ENCODE measurements around the gene ULK1.
A peak's percentile ranks its signal among the peaks of the same experiment; 100 is the strongest.

Gene ULK1

DNA sequence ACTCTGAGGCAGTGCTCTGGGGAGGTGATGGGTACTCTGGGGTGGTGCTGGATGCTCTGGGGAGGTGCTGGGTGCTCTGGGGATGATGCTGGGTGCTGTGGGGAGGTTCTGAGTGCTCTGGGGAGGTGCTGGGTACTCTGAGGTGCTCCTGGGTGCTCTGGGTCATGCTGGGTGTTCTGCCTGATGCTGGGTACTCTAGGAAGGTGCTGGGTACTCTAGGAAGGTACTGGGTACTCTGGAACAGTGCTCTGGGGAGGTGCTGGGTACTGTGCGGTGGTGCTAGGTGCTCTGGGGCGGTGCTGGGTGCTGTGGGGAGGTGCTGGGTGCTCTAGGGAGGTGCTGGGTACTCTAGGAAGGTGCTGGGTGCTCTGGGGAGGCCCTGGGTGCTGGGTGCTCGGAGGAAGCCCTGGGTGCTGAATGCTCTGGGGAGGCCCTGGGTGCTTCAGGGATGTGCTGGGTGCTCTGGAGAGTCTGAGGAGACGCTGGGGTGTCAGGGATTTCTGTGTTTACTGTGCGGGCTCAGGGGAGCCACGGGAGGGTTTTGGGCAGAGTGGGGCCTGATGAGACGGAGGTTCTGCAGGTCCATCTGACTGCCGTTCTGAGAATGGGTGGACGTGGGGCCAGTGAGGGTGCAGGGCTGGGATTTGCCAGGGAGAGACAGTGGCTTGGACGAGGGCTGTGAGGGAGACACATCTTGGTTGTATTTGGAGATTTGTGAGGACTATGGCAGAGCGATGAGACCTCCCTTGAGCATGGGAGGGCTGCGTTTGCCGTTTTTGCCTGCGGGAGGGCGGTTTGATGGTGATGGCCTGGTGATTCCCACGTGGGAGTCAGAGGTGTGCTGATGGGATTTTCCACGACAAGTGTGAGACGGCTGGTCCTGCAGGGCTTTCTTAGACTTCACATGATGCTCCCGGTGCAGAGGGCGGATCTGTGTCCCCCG is 36.2 kb upstream of the ULK1 start:
- no peaks in the 10 kb centered on the region for H3K36me3 ChIP-seq (ENCODE audit: low read depth)
- no peak for TF ChIP-seq CTCF (IDR thresholded peaks at IDR 0.05; ENCODE audit: poor library complexity, severe bottlenecking)
- ATAC-seq (ENCODE audit: low read depth) (no peak), DNase-seq (ENCODE audit: low spot score) (no peak)
- no peak overlapping the region for H3K4me3 ChIP-seq (ENCODE audit: severe bottlenecking)
- H3K9me3 ChIP-seq (ENCODE audit: severe bottlenecking), result no peaks in the 10 kb centered on the region
- H3K4me1 ChIP-seq (ENCODE audit: insufficient read depth, poor library complexity, severe bottlenecking), result peaks cover 15% of the 10 kb centered on the region
- H3K27ac ChIP-seq (ENCODE audit: poor library complexity, severe bottlenecking), result no peak overlapping the region
- H3K27me3 ChIP-seq (ENCODE audit: insufficient read depth, poor library complexity, severe bottlenecking), result no peaks in the 10 kb centered on the region

- Histone ChIP-seq H3K27me3 (ENCODE audit: insufficient read depth, poor library complexity, severe bottlenecking) (no peaks in the 10 kb centered on the region), H3K4me1 (ENCODE audit: insufficient read depth, poor library complexity, severe bottlenecking) (peaks cover 20% of the 10 kb centered on the region), H3K4me3 (ENCODE audit: severe bottlenecking) (peak overlapping the region; percentile 4), H3K27ac (ENCODE audit: poor library complexity, severe bottlenecking) (peak overlapping the region; percentile 42), H3K9me3 (ENCODE audit: severe bottlenecking) (no peaks in the 10 kb centered on the region), H3K36me3 (ENCODE audit: low read depth) (no peaks in the 10 kb centered on the region)
- DNase-seq (ENCODE audit: low spot score), result peak; percentile 74
- ATAC-seq (ENCODE audit: low read depth), result peak; percentile 54
- TF ChIP-seq CTCF (IDR thresholded peaks at IDR 0.05; ENCODE audit: poor library complexity, severe bottlenecking), result no peak
These were observed 33.8 kb upstream of the ULK1 start for GRCh38 chr12:131860472-131861260.

DNA sequence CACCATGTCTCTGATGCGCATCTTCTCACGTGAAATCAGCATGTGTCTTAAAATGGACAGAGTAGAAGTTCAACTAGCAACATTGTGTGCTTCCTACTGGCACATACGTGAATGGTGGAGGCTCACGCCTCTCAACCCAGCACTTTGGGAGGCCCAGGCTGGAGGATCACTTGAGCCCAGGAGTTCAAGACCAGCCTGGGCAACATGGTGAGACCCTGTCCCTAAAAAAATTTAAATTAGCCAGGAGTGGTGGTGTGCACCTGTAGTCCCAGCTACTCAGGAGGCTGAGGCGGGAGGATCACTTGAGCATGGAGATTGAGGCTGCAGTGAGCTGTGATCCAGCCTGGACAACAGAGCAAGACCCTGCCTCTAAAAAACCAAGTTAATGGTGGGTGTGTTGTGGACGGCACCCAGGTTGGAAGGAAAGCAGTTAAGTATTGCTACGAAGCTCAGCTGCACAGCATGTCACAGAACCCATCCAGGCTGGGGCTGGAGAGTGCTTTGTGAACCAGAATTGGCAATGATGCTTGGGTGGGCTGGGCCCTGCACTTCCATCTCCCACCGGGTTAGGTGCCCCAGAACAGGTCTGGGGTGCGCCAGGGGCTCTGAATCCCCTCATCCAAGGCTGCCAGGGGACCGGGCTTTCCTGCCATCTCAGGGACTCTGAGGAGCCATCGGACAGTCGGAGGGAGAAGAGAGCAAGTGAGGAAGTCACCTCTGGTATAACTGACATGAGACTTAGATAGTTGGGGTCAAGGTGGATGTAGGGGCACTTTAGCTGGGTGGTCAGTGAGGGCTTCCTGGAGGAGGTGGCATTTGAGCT is 33.0 kb upstream of the ULK1 start:
- peak overlapping the region; percentile 42 for H3K27ac ChIP-seq (ENCODE audit: poor library complexity, severe bottlenecking)
- H3K27me3 ChIP-seq (ENCODE audit: insufficient read depth, poor library complexity, severe bottlenecking), result no peaks in the 10 kb centered on the region
- ATAC-seq (ENCODE audit: low read depth) (no peak; the same call in 2 of the 3 replicates), DNase-seq (ENCODE audit: low spot score) (no peak)
- peaks cover 20% of the 10 kb centered on the region for H3K4me1 ChIP-seq (ENCODE audit: insufficient read depth, poor library complexity, severe bottlenecking)
- no peaks in the 10 kb centered on the region for H3K36me3 ChIP-seq (ENCODE audit: low read depth)
- H3K4me3 ChIP-seq (ENCODE audit: severe bottlenecking), result no peak overlapping the region
- no peaks in the 10 kb centered on the region for H3K9me3 ChIP-seq (ENCODE audit: severe bottlenecking)
- no peak for TF ChIP-seq CTCF (IDR thresholded peaks at IDR 0.05; ENCODE audit: poor library complexity, severe bottlenecking)

DNA sequence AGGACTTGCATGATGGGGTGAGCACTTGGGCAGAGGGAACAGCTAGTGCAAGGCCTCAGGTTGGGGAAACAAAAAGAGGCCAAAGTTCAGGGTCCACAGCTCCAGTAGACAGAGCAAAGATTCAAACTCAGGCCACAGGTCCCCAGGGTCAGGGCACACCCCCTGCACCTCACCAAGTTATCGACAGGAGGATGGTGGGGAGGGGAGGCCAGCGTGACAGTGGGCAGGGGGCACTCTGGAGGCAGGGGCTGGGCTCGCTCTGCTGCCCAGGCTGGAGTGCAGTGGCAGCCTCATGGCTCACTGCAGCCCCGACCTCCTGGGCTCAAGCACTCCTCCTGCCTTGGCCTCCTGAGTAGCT is 32.4 kb upstream of the ULK1 start:
- TF ChIP-seq CTCF (IDR thresholded peaks at IDR 0.05; ENCODE audit: poor library complexity, severe bottlenecking), result no peak
- ATAC-seq (ENCODE audit: low read depth) (no peak), DNase-seq (ENCODE audit: low spot score) (no peak)
- peaks cover 20% of the 10 kb centered on the region for H3K4me1 ChIP-seq (ENCODE audit: insufficient read depth, poor library complexity, severe bottlenecking)
- no peaks in the 10 kb centered on the region for H3K9me3 ChIP-seq (ENCODE audit: severe bottlenecking)
- no peaks in the 10 kb centered on the region for H3K36me3 ChIP-seq (ENCODE audit: low read depth)
- H3K4me3 ChIP-seq (ENCODE audit: severe bottlenecking), result no peak overlapping the region
- no peak overlapping the region for H3K27ac ChIP-seq (ENCODE audit: poor library complexity, severe bottlenecking)
- H3K27me3 ChIP-seq (ENCODE audit: insufficient read depth, poor library complexity, severe bottlenecking), result no peaks in the 10 kb centered on the region
